ENCODE data around the gene SZT2.

SZT2 gene

DNA sequence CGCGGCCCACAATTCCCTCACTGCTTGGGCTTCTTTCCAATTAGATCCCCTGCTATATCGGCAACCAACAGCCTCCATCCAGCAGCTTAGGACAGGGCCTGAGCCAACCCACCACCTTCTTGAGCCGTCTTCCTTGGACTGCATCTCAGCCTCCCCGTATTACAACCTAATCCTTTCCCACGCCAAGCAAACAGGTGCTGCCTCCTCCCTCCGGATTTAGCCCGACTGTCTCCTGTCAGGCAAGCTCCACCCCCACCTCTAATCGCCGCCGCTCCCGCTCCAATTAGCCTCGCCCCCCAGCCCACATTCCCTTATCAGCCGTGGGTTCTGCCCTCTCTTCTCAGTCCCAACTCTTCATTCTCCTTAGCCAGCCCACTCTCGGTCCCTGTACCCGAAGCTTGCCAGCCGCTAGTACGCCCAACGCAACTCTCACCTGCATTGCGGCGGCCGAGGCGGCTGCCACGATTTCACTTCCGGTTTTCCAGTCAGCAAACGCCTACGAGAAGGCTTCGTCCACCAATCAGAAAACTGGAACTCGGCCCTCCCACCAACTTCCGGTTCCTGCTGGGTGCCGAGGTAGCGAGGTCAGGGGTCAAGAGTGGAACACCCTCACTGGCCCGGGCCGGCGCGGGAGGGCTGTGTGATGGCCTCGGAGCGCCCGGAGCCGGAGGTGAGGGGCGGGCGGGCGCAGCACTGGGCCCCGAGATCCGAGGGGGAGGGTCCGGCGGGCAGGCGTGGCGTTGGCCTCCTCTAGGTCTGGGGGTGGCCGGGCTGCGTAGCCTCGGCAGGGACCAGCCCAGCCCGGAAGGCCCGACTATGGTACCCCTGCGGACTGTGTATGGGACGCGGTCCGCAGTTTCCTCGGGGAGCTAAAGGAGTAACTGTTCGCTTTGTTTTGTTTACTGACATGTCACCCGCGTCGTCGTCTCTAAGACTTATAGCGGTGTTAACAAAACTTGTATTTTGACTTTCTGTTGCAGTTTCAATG is at the start of gene SZT2, which contains the start of gene MED8:
Gene SZT2, plus strand, starts transcription at position 574 of the 988 bp plus-strand sequence. Its CDS starts 70 bp downstream, at position 644.
Gene MED8, minus strand, starts transcription at position 475 of the 988 bp plus-strand sequence. Its CDS starts 36 bp downstream, at position 439.
- DNase-seq: peak; percentile 82

DNA sequence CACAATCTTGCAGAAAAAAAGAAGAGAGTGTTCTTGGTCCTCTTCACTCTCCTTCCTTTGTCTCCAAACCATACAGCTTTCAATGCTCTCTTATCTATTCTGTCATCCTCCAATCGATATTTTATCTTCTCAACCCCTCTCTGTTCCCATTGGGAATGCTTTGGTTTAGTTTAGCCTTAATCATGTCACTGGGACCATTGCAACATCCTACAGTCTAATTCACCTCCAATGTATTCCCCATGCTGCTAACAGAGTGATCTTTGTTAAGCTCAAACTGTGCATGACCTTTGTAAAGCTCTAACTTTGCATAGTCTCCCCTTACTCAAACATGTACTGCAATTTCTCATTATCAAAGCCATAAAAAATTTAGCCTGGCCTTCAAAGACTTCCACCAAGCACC is 49.1 kb upstream of the SZT2 start:
- DNase-seq: no peak

- DNase-seq: no peak
Observed at GRCh38 chr1:43344267-43344850, 45.3 kb upstream of the SZT2 start.

DNA sequence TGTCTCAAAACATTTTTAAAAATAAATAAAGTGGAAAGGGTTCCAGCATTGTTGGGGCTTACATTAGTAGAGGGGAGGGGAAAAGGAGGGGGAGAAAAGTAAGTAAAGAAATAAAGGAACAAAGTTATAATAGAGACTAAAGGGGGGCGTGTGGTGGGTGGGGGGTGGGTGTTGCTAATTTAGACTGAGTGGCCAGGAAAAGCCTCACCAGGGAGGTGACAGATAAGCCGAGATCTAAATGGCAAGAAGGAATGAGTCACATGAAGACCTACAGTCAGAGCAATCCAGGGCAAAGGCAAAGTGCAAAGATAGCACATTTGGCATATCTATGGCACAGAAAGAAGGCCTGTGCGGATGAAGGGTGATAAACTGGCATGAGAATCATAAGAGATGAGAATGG is 44.6 kb upstream of the SZT2 start:
- peak; percentile 57 for DNase-seq

- DNase-seq: no peak
Observed at GRCh38 chr1:43346636-43347035, 43.1 kb upstream of the SZT2 start.

DNA sequence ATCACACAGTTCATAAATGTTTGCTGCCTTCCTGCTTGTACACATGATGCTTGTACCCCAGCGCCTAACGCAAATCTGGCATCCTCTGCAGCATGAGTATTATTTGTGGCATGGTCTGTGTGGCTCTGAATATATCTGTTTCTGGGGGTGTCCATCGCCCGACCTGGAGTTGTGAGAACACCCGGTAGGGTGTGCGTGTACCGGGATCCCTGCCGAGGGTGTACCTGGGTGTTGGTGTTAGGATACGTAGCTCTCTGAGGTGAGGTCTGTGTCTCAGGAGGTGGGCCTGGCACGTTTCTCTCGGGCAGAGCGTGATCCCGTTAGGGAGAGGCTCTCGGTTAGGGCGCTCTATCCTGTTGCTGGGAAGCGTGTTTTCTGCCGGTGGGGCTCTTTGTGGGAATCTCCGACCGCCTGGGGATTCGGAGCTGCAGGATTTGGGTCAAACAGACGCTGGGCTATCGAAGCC is 41.3 kb upstream of the SZT2 start:
- DNase-seq: no peak

GRCh38 chr1:43348809-43349593 is 40.7 kb upstream of the SZT2 start:
- no peak for DNase-seq

GRCh38 chr1:43349594-43350306 is 39.9 kb upstream of the SZT2 start:
- no peak for DNase-seq

DNA sequence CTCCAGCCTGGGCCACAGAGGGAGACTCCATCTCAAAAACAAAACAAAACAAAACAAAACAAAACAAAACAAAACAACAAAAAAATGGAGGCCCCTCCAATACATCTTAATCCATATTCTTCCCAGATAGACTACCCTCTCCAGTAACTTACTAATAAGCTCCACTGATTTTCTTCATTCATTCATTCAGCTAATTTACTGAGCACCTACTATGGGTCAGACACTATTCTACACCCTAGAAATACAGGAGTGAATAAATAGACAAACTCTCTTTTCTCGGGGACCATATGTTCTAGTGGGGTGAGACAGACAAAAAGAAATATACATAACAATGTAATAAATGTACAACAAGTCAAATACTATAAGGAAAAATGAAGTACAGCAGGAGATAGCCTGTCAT is 38.7 kb upstream of the SZT2 start:
- no peak for DNase-seq

DNA sequence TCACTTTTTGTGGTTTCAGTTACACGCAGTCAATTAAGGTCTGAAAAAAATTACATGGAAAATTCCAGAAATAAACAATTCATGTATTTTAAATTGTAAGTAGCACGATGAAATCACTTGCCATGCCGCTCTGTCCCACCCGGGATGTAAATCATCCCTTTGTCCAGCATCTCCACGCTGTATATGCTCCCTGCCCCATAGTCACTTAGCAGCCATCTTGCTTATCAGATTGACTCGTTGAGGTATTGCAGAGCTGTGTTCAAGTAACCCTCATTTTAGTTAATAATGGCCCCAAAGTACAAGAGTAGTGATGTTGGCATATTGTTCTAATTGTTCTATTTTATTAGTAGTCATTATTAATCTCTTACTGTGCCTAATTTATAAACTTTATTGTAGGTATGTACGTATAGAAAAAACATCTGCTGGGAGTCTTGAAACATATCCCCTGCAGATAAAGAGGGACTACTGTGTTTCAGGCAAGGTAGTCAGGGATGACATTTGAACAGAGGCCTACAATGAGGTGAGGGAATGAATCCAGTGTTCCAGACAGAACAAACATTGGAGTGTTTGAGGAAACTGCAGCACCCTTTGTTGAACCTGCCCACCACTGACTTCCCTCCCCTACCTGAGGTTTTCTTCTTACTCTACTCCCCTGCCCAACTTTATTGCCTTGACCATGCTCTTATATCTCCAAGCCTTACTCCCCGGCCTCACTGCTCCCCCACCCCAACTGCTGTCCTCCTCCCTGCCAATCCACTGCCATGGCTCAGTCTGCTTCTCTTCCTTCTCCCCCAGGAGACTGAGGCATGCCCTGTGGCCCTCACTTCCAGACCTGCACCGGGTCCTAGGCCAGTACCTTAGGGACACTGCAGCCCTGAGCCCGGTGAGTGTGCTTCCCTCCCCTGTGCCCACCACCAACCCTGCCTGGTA is 38.0 kb upstream of the SZT2 start:
- no peak for DNase-seq

DNA sequence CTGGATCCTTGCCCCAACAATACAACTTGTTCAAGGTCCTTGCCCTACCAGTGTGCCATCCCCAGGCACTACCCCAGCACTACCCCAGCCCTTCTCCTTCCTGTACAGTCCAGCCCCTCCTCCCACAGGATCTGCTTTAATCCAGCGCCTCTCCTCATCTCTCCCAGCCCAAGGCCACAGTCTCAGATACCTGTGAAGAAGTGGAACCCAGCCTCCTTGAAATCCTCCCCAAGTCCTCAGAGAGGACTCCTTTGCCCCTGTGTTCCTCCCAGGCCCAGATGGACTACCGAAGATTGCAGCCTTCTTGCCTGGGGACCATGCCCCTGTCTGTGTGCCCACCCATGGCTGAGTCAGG is 37.4 kb upstream of the SZT2 start:
- no peak for DNase-seq

DNA sequence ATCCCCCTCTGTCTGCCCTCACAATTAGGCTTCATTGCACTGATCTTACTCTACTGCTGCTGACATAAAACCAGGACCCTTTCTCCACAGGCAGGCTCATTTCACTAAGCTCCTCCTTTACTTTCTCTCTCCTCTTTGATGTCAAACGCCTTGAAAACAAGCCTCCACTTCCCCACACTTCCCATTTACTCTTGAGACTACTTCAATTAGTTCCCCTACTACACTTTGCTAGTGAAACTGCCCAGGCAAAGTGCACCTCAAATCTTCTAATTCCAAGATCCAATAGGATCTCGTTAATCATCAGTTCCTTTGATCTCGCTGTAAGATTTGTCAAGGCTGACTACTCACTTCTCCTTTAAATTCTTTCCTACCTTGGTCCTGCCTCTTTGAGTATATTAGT is 36.8 kb upstream of the SZT2 start:
- DNase-seq: peak; percentile 7

GRCh38 chr1:43354471-43354870 is 35.2 kb upstream of the SZT2 start:
- no peak for DNase-seq

GRCh38 chr1:43354936-43355335 is 34.8 kb upstream of the SZT2 start:
- DNase-seq: no peak

DNA sequence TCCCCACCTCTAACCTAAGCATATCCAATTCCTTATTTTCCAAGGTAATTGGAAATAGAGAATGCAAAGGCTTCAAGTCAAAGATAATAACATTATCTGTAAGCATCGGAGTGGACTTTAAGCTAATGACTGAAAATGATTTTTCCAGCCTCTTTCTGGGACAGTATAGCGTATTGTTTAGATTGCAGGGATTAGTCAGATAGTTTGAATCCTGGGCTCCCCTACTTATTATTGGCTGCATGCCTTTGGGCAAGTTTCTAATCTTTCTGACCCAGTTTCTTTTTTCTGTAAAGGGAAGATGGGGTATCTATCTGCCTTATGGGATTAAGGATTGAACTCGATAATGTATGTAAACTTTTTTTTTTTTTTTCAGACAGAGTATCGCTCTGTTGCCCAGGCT is 32.4 kb upstream of the SZT2 start:
- DNase-seq: no peak

DNA sequence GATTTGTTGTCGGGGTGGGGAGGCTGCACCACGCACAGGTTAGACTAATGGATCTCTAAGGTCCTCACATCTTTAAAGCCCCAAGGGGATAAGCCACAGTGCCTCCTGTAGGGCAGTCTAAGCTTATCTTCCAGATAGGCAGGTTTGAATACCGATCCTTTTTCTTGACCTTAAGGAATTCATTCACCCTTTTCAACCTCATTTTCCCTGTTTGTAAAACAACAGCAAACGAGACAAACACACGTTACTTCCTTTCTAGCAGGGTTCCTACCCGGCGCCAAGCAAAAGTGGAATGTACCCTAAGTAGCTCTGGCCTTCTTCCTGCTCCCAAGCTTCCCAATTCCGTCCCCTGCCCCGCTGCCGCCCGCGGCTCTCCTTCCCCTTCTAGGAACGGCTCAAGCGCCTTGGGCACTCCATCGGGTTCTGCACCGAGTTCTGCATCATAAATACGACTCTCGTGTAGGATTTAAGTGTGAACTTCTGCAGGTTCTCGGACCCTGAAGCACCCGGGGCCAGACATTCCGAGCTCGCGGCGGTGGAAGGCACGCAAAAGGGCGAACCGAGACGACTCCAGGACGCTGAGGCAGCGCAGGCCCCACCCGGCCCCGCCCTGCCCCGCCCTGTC is 31.5 kb upstream of the SZT2 start:
- peak; percentile 46 for DNase-seq

DNA sequence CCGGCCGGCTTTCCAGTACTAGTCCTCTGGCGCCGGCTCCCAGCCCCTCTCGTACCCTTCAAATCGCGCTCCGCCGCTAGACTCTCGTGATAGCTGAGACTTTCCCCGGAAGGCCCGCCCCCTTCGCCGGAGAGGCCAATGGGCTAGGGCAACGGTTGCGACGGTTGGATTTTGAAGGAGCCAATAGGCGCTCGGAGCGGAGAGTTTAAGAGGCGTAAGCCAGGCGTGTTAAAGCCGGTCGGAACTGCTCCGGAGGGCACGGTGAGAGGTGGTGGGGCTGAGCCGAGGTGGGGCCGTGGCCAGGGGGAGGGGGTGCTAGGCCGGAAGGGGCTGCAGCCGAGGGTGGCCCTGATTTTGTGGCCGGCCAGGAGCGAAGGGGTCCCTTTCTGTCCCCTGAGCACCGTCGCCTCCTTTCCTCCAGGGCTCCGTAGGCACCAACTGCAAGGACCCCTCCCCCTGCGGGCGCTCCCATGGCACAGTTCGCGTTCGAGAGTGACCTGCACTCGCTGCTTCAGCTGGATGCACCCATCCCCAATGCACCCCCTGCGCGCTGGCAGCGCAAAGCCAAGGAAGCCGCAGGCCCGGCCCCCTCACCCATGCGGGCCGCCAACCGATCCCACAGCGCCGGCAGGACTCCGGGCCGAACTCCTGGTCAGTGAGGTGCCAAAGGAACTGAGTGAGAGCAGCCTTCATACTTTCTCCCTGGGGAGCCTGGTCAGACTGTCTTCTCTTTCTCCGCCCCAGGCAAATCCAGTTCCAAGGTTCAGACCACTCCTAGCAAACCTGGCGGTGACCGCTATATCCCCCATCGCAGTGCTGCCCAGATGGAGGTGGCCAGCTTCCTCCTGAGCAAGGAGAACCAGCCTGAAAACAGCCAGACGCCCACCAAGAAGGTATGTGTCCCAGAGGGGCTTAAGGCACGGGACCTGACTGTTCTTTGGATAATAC is 30.7 kb upstream of the SZT2 start, which contains the start of gene CDC20:
Gene CDC20, plus strand, starts transcription at position 236 of the 948 bp plus-strand sequence. Its CDS starts 235 bp downstream, at position 471.
- peak; percentile 96 for DNase-seq

DNA sequence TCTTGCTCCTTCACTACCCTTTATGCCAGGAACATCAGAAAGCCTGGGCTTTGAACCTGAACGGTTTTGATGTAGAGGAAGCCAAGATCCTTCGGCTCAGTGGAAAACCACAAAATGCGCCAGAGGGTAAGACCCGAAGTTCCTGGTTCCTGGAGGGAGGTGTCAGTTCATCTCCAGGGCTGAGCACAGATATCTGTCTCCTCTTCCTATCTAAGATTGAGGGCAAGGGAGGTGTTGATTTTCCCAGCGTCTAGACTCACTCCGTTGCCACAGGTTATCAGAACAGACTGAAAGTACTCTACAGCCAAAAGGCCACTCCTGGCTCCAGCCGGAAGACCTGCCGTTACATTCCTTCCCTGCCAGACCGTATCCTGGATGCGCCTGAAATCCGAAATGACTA is 30.0 kb upstream of the SZT2 start:
- no peak for DNase-seq

GRCh38 chr1:43360616-43361015 is 29.1 kb upstream of the SZT2 start:
- DNase-seq: no peak

Data from GDM1 (cell line).